Panc1 (cell line): ENCODE data around the gene CLDN22. TPM values are rescaled to one million over a fixed set of nuclear protein-coding genes. Genes with fewer than 3 reads are reported as not detected.

Source experiments
- ATAC-seq: fragments of 200-7000 bp; cut with Tn5 transposase; 2 replicates; pipeline ENCODE4 v1.9.1; 2020; ENCODE audit warnings: mild to moderate bottlenecking, moderate library complexity
- BruUV-seq: library from RNA; stranded (reverse); fragments of 400-500 nt; replicated peaks from 2 replicates; lab custom pipeline; 2021; lab: Mats Ljungman, UMichigan
- CTCF ChIA-PET: fragments of 300-600 bp; sonication (Branson Sonifier 250); formaldehyde crosslinking; loops from one replicate; lab custom pipeline; 2022; ENCODE audit warnings: antibody characterized with exemption; lab: Charles Lee
- POLR2A ChIA-PET: fragments of 300-600 bp; sonication (Branson Sonifier 250); formaldehyde crosslinking; loops from one replicate; lab custom pipeline; 2022; ENCODE audit warnings: antibody characterized with exemption; lab: Charles Lee
- DNase-seq: peaks from one replicate; pipeline ENCODE4 v3.0.0-alpha.2; 2010; ENCODE audit warnings: low read depth, low spot score
- H3K27ac ChIP-seq: 2 replicates; pipeline ENCODE4 v1.5.1; 2011; ENCODE audit warnings: mild to moderate bottlenecking, low read length, inconsistent platforms
- H3K27me3 ChIP-seq: fragments of 200-500 bp; sonication (Bioruptor generic); 2 replicates; pipeline ENCODE4 v1.6.0; 2014; ENCODE audit warnings: low read length, inconsistent platforms; ENCODE audit not compliant: control insufficient read depth, insufficient read depth
- H3K36me3 ChIP-seq: fragments of 200-500 bp; sonication (Bioruptor generic); 2 replicates; pipeline ENCODE4 v1.5.1; 2014; ENCODE audit warnings: inconsistent platforms, mild to moderate bottlenecking, low read length, moderate library complexity; ENCODE audit not compliant: control insufficient read depth, insufficient read depth
- H3K4me1 ChIP-seq: 2 replicates; pipeline ENCODE4 v1.5.1; 2011; ENCODE audit warnings: inconsistent platforms, mild to moderate bottlenecking, low read length, moderate library complexity; ENCODE audit not compliant: control insufficient read depth, insufficient read depth
- H3K4me3 ChIP-seq, 2 experiments: 2 replicates each; pipeline ENCODE4 v1.5.1; 2011 to 2012; ENCODE audit warnings: low read depth in 2 of 2, low read length in 2 of 2, mild to moderate bottlenecking in 2 of 2, inconsistent platforms in 1 of 2, moderate library complexity in 1 of 2
- H3K9me3 ChIP-seq: fragments of 200-500 bp; sonication (Bioruptor generic); 2 replicates; pipeline ENCODE4 v1.5.1; 2014; ENCODE audit warnings: low read depth, mild to moderate bottlenecking, inconsistent platforms, low read length, moderate library complexity; ENCODE audit not compliant: control insufficient read depth, insufficient read depth
- POLR2AphosphoS5 ChIP-seq: IDR thresholded peaks from 2 replicates; pipeline ENCODE4 v1.6.1; 2012; ENCODE audit warnings: mild to moderate bottlenecking, low read depth, low read length, moderate library complexity
- SIN3A ChIP-seq: IDR thresholded peaks from 2 replicates; pipeline ENCODE4 v1.6.1; 2012; ENCODE audit warnings: low read depth, mild to moderate bottlenecking, low read length, moderate library complexity, borderline replicate concordance; ENCODE audit not compliant: insufficient read depth
- TCF7L2 ChIP-seq: IDR thresholded peaks from 2 replicates; pipeline ENCODE4 v1.6.1; 2011; ENCODE audit warnings: mild to moderate bottlenecking, low read depth, low read length, inconsistent platforms
- in situ Hi-C: cut with HindIII; loops from 2 replicates; pipeline ENCODE4 v1.10.0; 2016; ENCODE audit warnings: low sequenced_read_pairs, low pct_unique_long_range_greater_than_20kb
- intact Hi-C: fragments of 100-400 bp; cut with micrococcal nuclease; formaldehyde crosslinking; loops from one replicate; pipeline ENCODE4 v1.10.0; 2022; ENCODE audit not compliant: unreplicated experiment
- total RNA-seq: library from RNA; stranded (reverse); gene quantifications from one replicate; pipeline ENCODE4 v1.2.1, GENCODE V29; 2021; ENCODE audit not compliant: unreplicated experiment
- TF ChIP-seq, protein P1 (sequence below), 2 experiments: IDR thresholded peaks; 2 replicates each; pipeline ENCODE4 v1.6.1; 2011 to 2012; ENCODE audit warnings: low read depth in 2 of 2, control low read depth in 1 of 2, low read length in 1 of 2, mild to moderate bottlenecking in 1 of 2, moderate library complexity in 1 of 2; ENCODE audit not compliant: insufficient read depth in 1 of 2
- TF ChIP-seq, protein P2 (sequence below): fragments of 450-650 bp; IDR thresholded peaks from 2 replicates; pipeline ENCODE4 v1.5.1; 2017; ENCODE audit warnings: mild to moderate bottlenecking

Gene CLDN22
- total RNA-seq, 1 experiment from 2014 or later = not detected

DNA sequence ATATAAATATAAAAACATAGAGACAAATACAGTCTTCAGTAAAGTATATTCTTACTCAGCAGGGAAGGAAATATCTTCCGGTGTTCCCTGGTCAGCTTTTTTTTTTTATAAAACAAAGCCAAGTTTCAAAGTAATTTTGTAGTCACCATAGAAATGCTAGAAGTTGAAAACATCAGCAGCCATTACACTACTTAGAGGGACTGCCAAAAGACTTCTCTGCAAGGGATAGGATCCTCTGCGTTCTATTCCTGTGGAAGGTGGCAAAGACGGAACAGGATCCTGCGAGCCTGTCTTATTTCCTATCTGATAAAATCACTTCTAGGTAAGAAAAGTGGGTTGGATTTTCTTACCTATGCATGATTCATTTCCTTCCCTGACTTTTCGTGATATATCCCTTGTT is 19.4 kb downstream of the CLDN22 start:
- intact Hi-C loops = loop anchor here (10.0 kb wide), 1 partner anchor 94 kb away; no protein-coding TSS in a partner anchor
- TF ChIP-seq, protein P1, sequence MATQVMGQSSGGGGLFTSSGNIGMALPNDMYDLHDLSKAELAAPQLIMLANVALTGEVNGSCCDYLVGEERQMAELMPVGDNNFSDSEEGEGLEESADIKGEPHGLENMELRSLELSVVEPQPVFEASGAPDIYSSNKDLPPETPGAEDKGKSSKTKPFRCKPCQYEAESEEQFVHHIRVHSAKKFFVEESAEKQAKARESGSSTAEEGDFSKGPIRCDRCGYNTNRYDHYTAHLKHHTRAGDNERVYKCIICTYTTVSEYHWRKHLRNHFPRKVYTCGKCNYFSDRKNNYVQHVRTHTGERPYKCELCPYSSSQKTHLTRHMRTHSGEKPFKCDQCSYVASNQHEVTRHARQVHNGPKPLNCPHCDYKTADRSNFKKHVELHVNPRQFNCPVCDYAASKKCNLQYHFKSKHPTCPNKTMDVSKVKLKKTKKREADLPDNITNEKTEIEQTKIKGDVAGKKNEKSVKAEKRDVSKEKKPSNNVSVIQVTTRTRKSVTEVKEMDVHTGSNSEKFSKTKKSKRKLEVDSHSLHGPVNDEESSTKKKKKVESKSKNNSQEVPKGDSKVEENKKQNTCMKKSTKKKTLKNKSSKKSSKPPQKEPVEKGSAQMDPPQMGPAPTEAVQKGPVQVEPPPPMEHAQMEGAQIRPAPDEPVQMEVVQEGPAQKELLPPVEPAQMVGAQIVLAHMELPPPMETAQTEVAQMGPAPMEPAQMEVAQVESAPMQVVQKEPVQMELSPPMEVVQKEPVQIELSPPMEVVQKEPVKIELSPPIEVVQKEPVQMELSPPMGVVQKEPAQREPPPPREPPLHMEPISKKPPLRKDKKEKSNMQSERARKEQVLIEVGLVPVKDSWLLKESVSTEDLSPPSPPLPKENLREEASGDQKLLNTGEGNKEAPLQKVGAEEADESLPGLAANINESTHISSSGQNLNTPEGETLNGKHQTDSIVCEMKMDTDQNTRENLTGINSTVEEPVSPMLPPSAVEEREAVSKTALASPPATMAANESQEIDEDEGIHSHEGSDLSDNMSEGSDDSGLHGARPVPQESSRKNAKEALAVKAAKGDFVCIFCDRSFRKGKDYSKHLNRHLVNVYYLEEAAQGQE (IDR thresholded peaks at IDR 0.05; ENCODE audit: insufficient read depth in 1 of 2, low read depth in 2 of 2, low read length in 1 of 2) = no peak
- TF ChIP-seq POLR2AphosphoS5 (no peak), SIN3A (no peak), TCF7L2 (no peak)
- TF ChIP-seq, protein P2, sequence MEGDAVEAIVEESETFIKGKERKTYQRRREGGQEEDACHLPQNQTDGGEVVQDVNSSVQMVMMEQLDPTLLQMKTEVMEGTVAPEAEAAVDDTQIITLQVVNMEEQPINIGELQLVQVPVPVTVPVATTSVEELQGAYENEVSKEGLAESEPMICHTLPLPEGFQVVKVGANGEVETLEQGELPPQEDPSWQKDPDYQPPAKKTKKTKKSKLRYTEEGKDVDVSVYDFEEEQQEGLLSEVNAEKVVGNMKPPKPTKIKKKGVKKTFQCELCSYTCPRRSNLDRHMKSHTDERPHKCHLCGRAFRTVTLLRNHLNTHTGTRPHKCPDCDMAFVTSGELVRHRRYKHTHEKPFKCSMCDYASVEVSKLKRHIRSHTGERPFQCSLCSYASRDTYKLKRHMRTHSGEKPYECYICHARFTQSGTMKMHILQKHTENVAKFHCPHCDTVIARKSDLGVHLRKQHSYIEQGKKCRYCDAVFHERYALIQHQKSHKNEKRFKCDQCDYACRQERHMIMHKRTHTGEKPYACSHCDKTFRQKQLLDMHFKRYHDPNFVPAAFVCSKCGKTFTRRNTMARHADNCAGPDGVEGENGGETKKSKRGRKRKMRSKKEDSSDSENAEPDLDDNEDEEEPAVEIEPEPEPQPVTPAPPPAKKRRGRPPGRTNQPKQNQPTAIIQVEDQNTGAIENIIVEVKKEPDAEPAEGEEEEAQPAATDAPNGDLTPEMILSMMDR = no peak
- in situ Hi-C loops = no loop called here
- Histone ChIP-seq H3K4me3 (no peak overlapping the region), H3K27me3 (no peaks in the 10 kb centered on the region), H3K27ac (no peak overlapping the region), H3K36me3 (peaks cover 8% of the 10 kb centered on the region; the same call in 1 of the 2 replicates), H3K9me3 (no peaks in the 10 kb centered on the region), H3K4me1 (no peaks in the 10 kb centered on the region)
- DNase-seq = no peak
- BruUV-seq = no TSS peak
- CTCF ChIA-PET = no interaction called here
- POLR2A ChIA-PET = no interaction called here
- no peak for ATAC-seq

DNA sequence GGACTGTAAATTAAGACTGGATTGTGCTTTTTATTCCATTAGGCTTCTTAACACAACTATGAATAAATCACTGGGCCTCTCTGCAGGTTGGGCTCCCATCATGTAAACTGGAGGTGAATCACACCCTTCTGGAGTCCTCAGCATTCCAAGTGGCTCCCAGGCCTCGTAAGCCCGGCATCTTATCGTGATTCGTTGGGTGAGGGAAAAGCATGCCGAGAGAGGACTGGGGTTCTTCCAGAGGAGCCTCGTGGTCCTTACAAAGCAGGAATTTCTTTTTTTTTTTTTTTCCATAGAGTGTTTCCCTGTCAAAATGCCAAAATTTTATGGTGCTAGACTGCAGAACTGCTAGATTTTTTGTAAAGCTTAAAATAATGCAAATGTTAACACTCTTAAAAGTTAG is 20.0 kb downstream of the CLDN22 start:
- Histone ChIP-seq H3K36me3 (peaks cover 5% of the 10 kb centered on the region; the same call in 1 of the 2 replicates), H3K27me3 (no peaks in the 10 kb centered on the region), H3K27ac (no peak overlapping the region), H3K9me3 (no peaks in the 10 kb centered on the region), H3K4me3 (no peak overlapping the region), H3K4me1 (no peaks in the 10 kb centered on the region)
- CTCF ChIA-PET = no interaction called here
- TF ChIP-seq SIN3A (no peak), TCF7L2 (no peak), POLR2AphosphoS5 (no peak)
- TF ChIP-seq, protein P2 = no peak
- TF ChIP-seq, protein P1 (IDR thresholded peaks at IDR 0.05; ENCODE audit: insufficient read depth in 1 of 2, low read depth in 2 of 2, low read length in 1 of 2) = no peak
- BruUV-seq = no TSS peak
- DNase-seq = no peak
- intact Hi-C loops = loop anchor here (10.0 kb wide), 1 partner anchor 95 kb away; no protein-coding TSS in a partner anchor
- ATAC-seq = no peak
- POLR2A ChIA-PET = no interaction called here
- in situ Hi-C loops = no loop called here
